Suprapubic skin (tissue), 4 donors: ENCODE measurements around the gene PLEKHH1.

Experiments used
- POLR2A ChIP-seq, 2 donors: fragments of 450-650 bp; IDR thresholded peaks; one replicate each; pipeline ENCODE4 v1.6.1; 2017; ENCODE audit warnings: antibody characterized with exemption in 2 of 2, mild to moderate bottlenecking in 2 of 2, moderate library complexity in 2 of 2
- POLR2AphosphoS5 ChIP-seq, 3 donors: sonication (generic); formaldehyde crosslinking; IDR thresholded peaks; one replicate each; pipeline ENCODE4 v1.6.1; 2017; ENCODE audit warnings: antibody characterized with exemption in 3 of 3
- TF ChIP-seq, protein P1 (sequence below), 2 donors: fragments of 200-600 bp in 1 of 2; fragments of 450-650 bp in 1 of 2; sonication (generic) in 1 of 2; IDR thresholded peaks; one replicate each; pipeline ENCODE4 v1.5.1; 2016 to 2019; ENCODE audit warnings: antibody characterized with exemption in 2 of 2, mild to moderate bottlenecking in 1 of 2, moderate library complexity in 1 of 2

DNA sequence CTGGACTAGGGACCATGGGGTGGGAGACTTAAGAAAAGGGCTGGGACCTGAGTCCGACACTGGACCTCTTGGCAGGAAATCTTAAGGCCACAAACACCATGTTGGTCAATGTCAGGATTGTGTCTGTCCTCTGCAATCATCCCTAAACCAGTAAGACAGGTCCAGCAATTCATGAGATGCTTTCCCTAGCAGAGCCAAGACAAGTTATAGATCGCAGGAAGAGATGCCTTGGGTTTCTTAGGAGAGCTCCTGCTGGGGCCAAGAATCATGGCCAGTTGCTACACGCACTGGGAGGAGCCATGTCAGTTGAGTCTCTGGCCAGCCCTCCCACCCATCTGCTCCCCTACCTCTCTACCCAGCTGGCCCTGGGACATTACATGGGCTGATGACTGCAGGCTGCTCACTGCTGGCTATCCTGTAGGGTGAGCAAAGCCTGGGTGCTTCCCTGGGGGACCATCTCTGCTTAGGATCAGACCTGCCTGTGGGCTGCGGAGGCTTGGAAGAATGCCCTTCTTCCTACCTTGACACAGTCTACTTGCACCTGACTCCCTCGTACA lies 14.2 kb downstream of the PLEKHH1 start:
- TF ChIP-seq, protein P1, sequence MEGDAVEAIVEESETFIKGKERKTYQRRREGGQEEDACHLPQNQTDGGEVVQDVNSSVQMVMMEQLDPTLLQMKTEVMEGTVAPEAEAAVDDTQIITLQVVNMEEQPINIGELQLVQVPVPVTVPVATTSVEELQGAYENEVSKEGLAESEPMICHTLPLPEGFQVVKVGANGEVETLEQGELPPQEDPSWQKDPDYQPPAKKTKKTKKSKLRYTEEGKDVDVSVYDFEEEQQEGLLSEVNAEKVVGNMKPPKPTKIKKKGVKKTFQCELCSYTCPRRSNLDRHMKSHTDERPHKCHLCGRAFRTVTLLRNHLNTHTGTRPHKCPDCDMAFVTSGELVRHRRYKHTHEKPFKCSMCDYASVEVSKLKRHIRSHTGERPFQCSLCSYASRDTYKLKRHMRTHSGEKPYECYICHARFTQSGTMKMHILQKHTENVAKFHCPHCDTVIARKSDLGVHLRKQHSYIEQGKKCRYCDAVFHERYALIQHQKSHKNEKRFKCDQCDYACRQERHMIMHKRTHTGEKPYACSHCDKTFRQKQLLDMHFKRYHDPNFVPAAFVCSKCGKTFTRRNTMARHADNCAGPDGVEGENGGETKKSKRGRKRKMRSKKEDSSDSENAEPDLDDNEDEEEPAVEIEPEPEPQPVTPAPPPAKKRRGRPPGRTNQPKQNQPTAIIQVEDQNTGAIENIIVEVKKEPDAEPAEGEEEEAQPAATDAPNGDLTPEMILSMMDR (IDR thresholded peaks at IDR 0.05), result no peak
- TF ChIP-seq POLR2A (IDR thresholded peaks at IDR 0.05), result no peak
- TF ChIP-seq POLR2AphosphoS5 (IDR thresholded peaks at IDR 0.05), result no peak
